ENCODE results near the gene CNIH3. TPM values are rescaled to one million over a fixed set of nuclear protein-coding genes. Genes with fewer than 3 reads are reported as not detected.

CNIH3 gene
- total and polyA plus RNA-seq, 2 of the 4 experiments (the other 2 are of a cell fraction), result 2.0 to 2.9 TPM

- intact Hi-C loops (cut with micrococcal nuclease), result no loop called here
- no peak for DNase-seq
- dilution Hi-C loops (cut with HindIII; ENCODE audit: low sequenced_read_pairs, unreplicated experiment), result no loop called here
- no CpG with 5 or more reads among the region's 6 CpGs for WGBS, 2 experiments (ENCODE audit: extremely low coverage in 2 of 2, insufficient read length in 1 of 2)
- peaks cover 2% of the 10 kb centered on the region; the same call in 1 of the 2 replicates for H3K9me1 ChIP-seq (ENCODE audit: insufficient read depth, low read length)
- no peak overlapping the region for H2BK20ac ChIP-seq (ENCODE audit: low read depth, low read length)
- ATAC-seq (ENCODE audit: low read depth), result no peak
- H2AK9ac ChIP-seq (replicated peaks; ENCODE audit: low read depth, low read length, poor library complexity), result no peak overlapping the region
- H3K18ac ChIP-seq (ENCODE audit: low read depth, low read length), result no peak overlapping the region
- H2BK15ac ChIP-seq (ENCODE audit: low read depth, low read length), result no peak overlapping the region
- no peak overlapping the region for H4K5ac ChIP-seq (ENCODE audit: low read depth, low read length)
- ChIA-PET POLR2A (ENCODE audit: unreplicated experiment) (no interaction called here), CTCF (no interaction called here)
- no peak overlapping the region for H4K91ac ChIP-seq (ENCODE audit: insufficient read depth, low read depth, low read length)
- H3K4me2 ChIP-seq (ENCODE audit: low read depth, low read length), result no peak overlapping the region
- peaks cover 0 to 18% of the 10 kb centered on the region in 2 experiments; a peak in 1 of 4 replicates for H3K79me1 ChIP-seq (ENCODE audit: low read depth in 1 of 2, low read length in 2 of 2)
- H3K14ac ChIP-seq (replicated peaks; ENCODE audit: low read depth, low read length), result no peak overlapping the region
- H2BK5ac ChIP-seq (ENCODE audit: low read depth, low read length, poor library complexity, severe bottlenecking), result no peak overlapping the region
- H3K9ac ChIP-seq (ENCODE audit: low read depth, low read length), result no peak overlapping the region
- no peak overlapping the region for H3K23ac ChIP-seq (ENCODE audit: low read depth, low read length)
- no peaks in the 10 kb centered on the region for H3K36me3 ChIP-seq (ENCODE audit: control insufficient read depth, insufficient read depth, low read length)
- in situ Hi-C loops (cut with MboI; ENCODE audit: low sequenced_read_pairs), result no loop called here
- no peak overlapping the region for H2AFZ ChIP-seq (replicated peaks; ENCODE audit: low read length, poor library complexity)
- no TSS peak for BruUV-seq (replicated peaks)
- H3K9me3 ChIP-seq (ENCODE audit: control insufficient read depth, insufficient read depth, low read length), result no peaks in the 10 kb centered on the region
- H3K4me1 ChIP-seq (ENCODE audit: control insufficient read depth, insufficient read depth, low read length), result peaks cover 7% of the 10 kb centered on the region; the same call in 1 of the 2 replicates
- H3K27ac ChIP-seq (ENCODE audit: insufficient read depth, low read length), result no peak overlapping the region
- H4K8ac ChIP-seq (ENCODE audit: low read depth in 2 of 2, low read length in 2 of 2), result no peak overlapping the region
- H3K4ac ChIP-seq (ENCODE audit: low read depth, low read length), result no peak overlapping the region
- no peak overlapping the region for H2BK120ac ChIP-seq (ENCODE audit: low read depth, low read length)
- no peak overlapping the region for H2AK5ac ChIP-seq (ENCODE audit: low read depth, low read length)
- no peak overlapping the region for H3K4me3 ChIP-seq (ENCODE audit: insufficient read depth, low read depth, low read length)
- TF ChIP-seq RCOR1 (IDR thresholded peaks at IDR 0.05; ENCODE audit: insufficient replicate concordance, low read length) (no peak), RAD21 (IDR thresholded peaks at IDR 0.05; ENCODE audit: low read length) (no peak), CEBPB (IDR thresholded peaks at IDR 0.05; ENCODE audit: low read depth, low read length) (no peak), ELK1 (IDR thresholded peaks at IDR 0.05; ENCODE audit: borderline replicate concordance, low read depth, low read length) (no peak), CTCF (conservative IDR thresholded peaks at IDR 0.05; ENCODE audit: low read depth, low read length) (no peak), USF2 (IDR thresholded peaks at IDR 0.05; ENCODE audit: low read depth, low read length) (no peak)
- H3K56ac ChIP-seq (ENCODE audit: extremely low read depth, insufficient read depth, low read length), result no peak overlapping the region
- H3K27me3 ChIP-seq (ENCODE audit: control insufficient read depth, insufficient read depth, low read length), result peaks cover 31% of the 10 kb centered on the region
- H4K20me1 ChIP-seq (ENCODE audit: insufficient read depth, low read length), result no peaks in the 10 kb centered on the region
Observed at GRCh38 chr1:224613486-224613885, 2.6 kb upstream of the CNIH3 start.

Measured in IMR-90 (cell line).